Stomach (tissue), 4 donors: Measurements from ENCODE around the gene HOXD10.

Source experiments
- CTCF ChIP-seq, 7 experiments: fragments of 450-650 bp in 4 of 7; fragments of 200-600 bp in 3 of 7; sonication (generic) in 3 of 7; IDR thresholded peaks; one replicate each; pipeline ENCODE4 v1.5.1; 2016 to 2019; ENCODE audit warnings: antibody characterized with exemption in 7 of 7, control low read depth in 2 of 7, mild to moderate bottlenecking in 1 of 7
- POLR2A ChIP-seq, 4 donors: fragments of 450-650 bp; IDR thresholded peaks; one replicate each; pipeline ENCODE4 v1.6.1; 2016; ENCODE audit warnings: antibody characterized with exemption in 4 of 4, control low read depth in 2 of 4, mild to moderate bottlenecking in 1 of 4, moderate library complexity in 1 of 4

GRCh38 chr2:176142281-176142680 lies 25.7 kb downstream of the HOXD10 start:
- TF ChIP-seq CTCF (IDR thresholded peaks at IDR 0.05) (no peak), POLR2A (IDR thresholded peaks at IDR 0.05) (no peak)
